Measurements from ENCODE around the gene UNC5CL. TPM values are rescaled to one million over a fixed set of nuclear protein-coding genes. Genes with fewer than 3 reads are reported as not detected.
A peak's percentile ranks its signal among the peaks of the same experiment; 100 is the strongest.

The UNC5CL gene
- total and polyA plus RNA-seq, 9 of the 15 experiments (the other 6 are each of a cell fraction or from before 2014, with no cell fraction given): 0.07 to 1.8 (median 0.62) TPM; not detected in 1

DNA sequence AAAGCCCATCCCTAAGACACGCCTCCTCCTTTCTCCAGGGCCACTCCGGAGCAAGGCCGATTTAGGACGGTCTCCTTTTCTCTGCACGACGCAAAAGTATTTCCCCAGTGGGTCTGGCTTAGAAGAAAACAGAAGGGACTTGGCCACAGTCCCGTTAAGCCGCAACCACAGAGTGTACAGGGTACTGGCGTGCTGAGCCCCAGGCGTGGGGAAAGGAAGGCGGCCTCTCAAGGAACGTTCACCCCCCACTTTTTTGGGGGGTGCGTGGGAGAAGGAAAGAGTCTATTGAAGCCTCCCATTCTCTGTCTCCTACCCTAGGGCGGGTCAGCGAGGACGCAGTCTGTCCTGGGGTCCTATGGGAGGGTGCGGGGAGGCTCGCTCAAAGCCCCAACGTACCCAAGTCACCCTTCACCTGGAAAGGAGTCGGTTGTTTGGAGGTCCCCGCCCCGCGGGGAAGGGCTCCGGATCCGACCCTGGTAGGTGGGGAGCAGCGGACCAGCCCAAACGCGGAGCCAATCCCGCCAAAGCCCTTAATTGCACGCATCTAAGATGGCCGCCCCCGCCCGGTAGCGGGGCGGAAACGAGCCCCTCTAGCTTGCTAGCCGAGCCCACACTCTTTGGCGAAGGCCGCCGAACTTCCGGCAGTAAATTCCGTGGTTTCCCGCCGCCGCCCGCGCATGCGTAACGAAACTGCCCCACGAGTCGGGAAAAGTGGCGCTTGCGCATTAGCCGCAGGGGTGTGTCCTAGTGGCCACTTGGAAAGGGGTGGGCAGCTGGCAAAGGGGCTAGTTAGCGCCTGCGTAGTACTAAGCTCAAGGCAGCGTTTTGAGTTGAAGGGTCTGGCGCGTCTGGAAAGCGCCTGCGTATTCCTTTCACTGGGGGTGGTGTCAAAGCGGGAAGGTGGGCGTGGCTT lies 33.2 kb upstream of the UNC5CL start, which contains the start of gene OARD1 (continued):
- TF ChIP-seq RB1 (IDR thresholded peaks at IDR 0.05; ENCODE audit: low read depth): peak; percentile 67
- TF ChIP-seq, protein P1, sequence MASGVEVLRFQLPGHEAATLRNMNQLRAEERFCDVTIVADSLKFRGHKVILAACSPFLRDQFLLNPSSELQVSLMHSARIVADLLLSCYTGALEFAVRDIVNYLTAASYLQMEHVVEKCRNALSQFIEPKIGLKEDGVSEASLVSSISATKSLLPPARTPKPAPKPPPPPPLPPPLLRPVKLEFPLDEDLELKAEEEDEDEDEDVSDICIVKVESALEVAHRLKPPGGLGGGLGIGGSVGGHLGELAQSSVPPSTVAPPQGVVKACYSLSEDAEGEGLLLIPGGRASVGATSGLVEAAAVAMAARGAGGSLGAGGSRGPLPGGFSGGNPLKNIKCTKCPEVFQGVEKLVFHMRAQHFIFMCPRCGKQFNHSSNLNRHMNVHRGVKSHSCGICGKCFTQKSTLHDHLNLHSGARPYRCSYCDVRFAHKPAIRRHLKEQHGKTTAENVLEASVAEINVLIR (CRISPR knock-in tag; IDR thresholded peaks at IDR 0.05): no peak
- no peak for TF ChIP-seq XRCC5 (IDR thresholded peaks at IDR 0.05; ENCODE audit: low read depth, low read length)
- TF ChIP-seq ZNF133 (CRISPR knock-in tag; IDR thresholded peaks at IDR 0.05): no peak
- TF ChIP-seq ZNF507 (tag; conservative IDR thresholded peaks at IDR 0.05): no peak
- no peak for TF ChIP-seq ETV6 (IDR thresholded peaks at IDR 0.05; ENCODE audit: borderline replicate concordance in 1 of 2, low read depth in 2 of 2, low read length in 1 of 2)
- no peak for TF ChIP-seq ETV6 (CRISPR knock-in tag; IDR thresholded peaks at IDR 0.05; ENCODE audit: borderline replicate concordance)
- TF ChIP-seq U2AF2 (optimal IDR thresholded peaks at IDR 0.05; ENCODE audit: low read depth, low read length): no peak
- TF ChIP-seq ATF1 (CRISPR knock-in tag; IDR thresholded peaks at IDR 0.05): no peak
- TF ChIP-seq ATF1 (tag; IDR thresholded peaks at IDR 0.05): peak; percentile 66
- TF ChIP-seq PHF8 (IDR thresholded peaks at IDR 0.05; ENCODE audit: borderline replicate concordance, low read length): peak; percentile 96
- no peak for TF ChIP-seq SMARCE1 (IDR thresholded peaks at IDR 0.05)
- TF ChIP-seq ZNF165 (CRISPR knock-in tag; IDR thresholded peaks at IDR 0.05; ENCODE audit: borderline replicate concordance): 0 out of 2 replicates have a peak, but pooled peaks have one; percentile 7
- TF ChIP-seq DMBX1 (CRISPR knock-in tag; IDR thresholded peaks at IDR 0.05; ENCODE audit: borderline replicate concordance): peak; percentile 16; the same call in 1 of the 2 replicates
- TF ChIP-seq MYBL2 (IDR thresholded peaks at IDR 0.05; ENCODE audit: low read depth): no peak
- TF ChIP-seq MYBL2 (CRISPR knock-in tag; IDR thresholded peaks at IDR 0.05; ENCODE audit: borderline replicate concordance): no peak
- TF ChIP-seq EP400 (IDR thresholded peaks at IDR 0.05): peak; percentile 82
- TF ChIP-seq CBFB (CRISPR knock-in tag; IDR thresholded peaks at IDR 0.05): no peak
- TF ChIP-seq PURB (CRISPR knock-in tag; IDR thresholded peaks at IDR 0.05; ENCODE audit: low read depth): no peak
- peak; percentile 63; the same call in 1 of the 2 replicates for TF ChIP-seq ZNF431 (CRISPR knock-in tag; IDR thresholded peaks at IDR 0.05)
- TF ChIP-seq FOS (IDR thresholded peaks at IDR 0.05; ENCODE audit: extremely low read depth, insufficient read length): no peak
- no peak for TF ChIP-seq OTX1 (CRISPR knock-in tag; IDR thresholded peaks at IDR 0.05)
- TF ChIP-seq, protein P2, sequence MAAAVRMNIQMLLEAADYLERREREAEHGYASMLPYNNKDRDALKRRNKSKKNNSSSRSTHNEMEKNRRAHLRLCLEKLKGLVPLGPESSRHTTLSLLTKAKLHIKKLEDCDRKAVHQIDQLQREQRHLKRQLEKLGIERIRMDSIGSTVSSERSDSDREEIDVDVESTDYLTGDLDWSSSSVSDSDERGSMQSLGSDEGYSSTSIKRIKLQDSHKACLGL (CRISPR knock-in tag; IDR thresholded peaks at IDR 0.05; ENCODE audit: borderline replicate concordance, poor library complexity, severe bottlenecking): peak; percentile 19
- 0 out of 2 replicates have a peak, but pooled peaks have one; percentile 86 for TF ChIP-seq MTA3 (IDR thresholded peaks at IDR 0.05; ENCODE audit: borderline replicate concordance)
- peak; percentile 42; the same call in 1 of the 2 replicates for TF ChIP-seq NFIC (IDR thresholded peaks at IDR 0.05)
- peak; percentile 76; the same call in 1 of the 2 replicates for TF ChIP-seq PREB (CRISPR knock-in tag; IDR thresholded peaks at IDR 0.05)
- TF ChIP-seq KDM4B (IDR thresholded peaks at IDR 0.05; ENCODE audit: borderline replicate concordance in 2 of 2, low read depth in 1 of 2): peak in 1 of 2 experiments; percentile 52; a peak in 1 of 4 replicates
- no peak for TF ChIP-seq RFX5 (IDR thresholded peaks at IDR 0.05; ENCODE audit: low read depth, low read length)

All from K562 (cell line).